HG03378 (cell line): ENCODE data around the gene SAMD3.
"Not testable (repeated sequence)": the region's sequence is repeated elsewhere in the genome, so short reads cannot be mapped to it uniquely, and the experiment has no call there.

Experiments used
- ATAC-seq: cut with Tn5 transposase; IDR thresholded peaks from one replicate; pipeline ENCODE4 v1.9.1; 2021; ENCODE audit warnings: mild to moderate bottlenecking, moderate library complexity; ENCODE audit not compliant: unreplicated experiment

Gene SAMD3, protein sequence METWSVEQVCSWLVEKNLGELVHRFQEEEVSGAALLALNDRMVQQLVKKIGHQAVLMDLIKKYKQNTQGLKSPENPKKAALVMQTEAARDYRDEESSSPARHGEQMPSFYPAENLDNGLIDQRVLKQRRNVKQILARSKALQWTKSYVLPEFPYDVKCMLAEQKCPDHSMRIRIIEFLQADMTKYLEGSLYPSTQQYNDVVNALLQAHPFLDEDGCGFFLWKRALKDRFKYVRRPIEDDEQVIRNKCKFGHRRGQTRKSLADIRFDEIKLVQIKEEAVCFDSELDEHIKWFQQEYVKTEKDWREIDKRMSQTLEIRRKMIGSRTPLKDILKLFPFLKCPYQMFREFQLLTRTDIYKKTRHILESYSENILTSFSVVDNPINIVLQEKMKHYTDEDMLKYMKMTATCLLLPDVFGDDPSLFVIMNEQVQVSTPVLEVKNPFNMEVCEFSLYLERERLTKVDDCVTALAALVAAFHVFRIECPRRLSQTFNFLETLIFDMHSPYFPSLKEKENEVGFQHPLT

DNA sequence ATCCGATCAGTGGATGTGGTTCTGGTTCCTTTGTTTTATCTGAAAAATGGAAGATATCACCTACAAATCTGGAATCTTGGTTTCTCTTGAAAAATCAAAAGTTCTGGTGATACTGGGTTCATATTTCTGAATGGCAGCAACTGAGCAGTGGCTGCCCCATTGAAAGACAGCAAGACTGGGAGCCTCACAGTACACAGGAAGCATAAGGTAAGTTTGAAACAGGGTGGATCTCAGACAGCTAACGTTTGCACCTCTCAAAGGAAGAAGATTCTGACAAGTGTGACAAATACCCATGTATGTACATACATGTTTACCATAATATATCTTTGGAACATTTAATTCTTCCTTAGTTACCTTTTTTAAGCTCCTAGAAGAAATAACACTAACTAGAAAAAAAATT, at the start of gene SAMD3:
SAMD3 (minus strand) TSS at position 177 of the 400 bp plus-strand sequence. CDS start 7,678 bp downstream, outside the sequence.
- ATAC-seq: no peak

DNA sequence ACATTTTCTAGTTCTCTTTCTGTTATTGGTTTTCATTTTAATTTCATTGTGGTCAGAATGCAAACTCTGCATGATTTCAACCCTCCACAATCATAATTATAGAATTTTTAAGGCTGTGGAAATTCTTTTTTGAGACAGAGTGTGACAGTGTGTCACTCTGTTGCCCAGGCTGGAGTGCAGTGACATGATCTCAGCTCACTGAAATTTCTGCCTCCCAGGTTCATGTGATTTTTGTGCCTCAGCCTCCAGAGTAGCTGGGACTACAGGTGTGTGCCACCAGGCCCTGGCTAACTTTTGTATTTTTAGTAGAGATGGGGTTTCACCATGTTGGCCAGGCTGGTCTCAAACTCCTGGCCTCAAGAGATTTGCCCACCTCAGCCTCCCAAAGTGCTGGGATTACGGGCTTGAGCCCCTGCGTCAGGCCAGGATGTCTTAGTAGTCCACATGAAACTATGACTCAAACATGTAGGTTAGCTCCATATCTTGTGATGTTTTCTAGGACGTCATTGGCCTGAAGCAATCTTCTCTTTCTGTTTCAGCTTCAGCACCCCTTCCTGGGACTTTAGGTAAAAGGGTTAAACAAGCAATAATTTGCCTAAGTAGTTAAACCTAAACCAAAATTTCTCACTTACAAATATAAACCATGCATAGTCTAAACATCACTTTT, 47.4 kb upstream of the SAMD3 start:
- peak; percentile 97 for ATAC-seq

DNA sequence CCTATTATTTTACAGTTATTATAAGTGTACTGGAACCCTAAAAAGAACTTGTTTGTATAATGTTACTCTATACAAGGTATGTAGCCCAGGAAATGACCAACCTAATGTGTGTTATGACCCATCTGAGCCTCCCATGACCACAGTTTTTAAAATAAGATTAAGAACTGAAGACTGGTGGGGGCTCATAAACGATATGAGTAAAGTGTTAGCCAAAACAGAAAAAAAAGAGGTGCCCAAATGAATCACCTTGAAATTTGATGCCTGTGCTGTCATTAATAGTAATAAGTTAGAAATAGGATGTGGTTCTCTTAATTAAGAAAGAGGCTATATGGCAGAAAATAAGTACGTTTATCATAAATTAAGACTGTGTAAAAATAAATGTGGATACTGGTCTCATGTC, 42.8 kb upstream of the SAMD3 start:
- not testable (repeated sequence) for ATAC-seq

DNA sequence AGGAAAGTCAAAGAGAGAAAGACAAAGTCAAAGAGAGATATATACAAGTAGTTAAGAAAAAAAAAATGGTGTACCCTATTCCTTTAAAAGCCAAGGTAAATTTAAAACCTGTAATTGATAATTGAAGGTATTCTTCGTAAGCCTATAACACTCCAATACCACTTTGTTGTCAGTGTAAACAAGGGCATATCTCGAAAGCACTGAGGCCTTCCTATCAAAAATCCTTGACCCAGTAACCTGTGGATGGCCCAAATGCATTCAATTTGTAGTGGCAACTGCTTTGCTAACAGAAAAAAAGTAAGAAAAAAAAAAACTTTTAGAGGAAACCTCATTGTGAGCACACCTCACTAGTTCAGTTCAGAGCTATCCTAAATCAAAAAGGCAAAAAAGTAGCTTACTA, 39.3 kb upstream of the SAMD3 start:
- no peak for ATAC-seq

DNA sequence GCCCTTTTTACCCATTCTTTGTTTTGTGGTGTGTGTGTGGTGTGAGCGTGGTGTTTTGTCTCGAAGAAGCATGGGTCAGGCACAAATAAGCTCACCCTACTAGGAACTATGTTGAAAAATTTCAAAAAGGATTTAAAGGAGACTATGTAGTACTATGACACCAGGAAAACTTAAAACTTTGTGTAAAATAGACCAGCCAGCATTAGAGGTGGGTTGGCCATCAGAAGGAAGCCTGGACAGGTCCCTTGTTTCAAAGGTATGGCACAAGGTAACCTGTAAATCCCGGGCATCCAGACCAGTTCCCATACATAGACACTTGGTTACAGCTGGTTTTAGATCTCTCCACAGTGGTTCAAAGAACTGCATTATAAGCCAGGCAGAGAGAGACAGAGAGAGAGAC, 38.8 kb upstream of the SAMD3 start:
- ATAC-seq: not testable (repeated sequence)

DNA sequence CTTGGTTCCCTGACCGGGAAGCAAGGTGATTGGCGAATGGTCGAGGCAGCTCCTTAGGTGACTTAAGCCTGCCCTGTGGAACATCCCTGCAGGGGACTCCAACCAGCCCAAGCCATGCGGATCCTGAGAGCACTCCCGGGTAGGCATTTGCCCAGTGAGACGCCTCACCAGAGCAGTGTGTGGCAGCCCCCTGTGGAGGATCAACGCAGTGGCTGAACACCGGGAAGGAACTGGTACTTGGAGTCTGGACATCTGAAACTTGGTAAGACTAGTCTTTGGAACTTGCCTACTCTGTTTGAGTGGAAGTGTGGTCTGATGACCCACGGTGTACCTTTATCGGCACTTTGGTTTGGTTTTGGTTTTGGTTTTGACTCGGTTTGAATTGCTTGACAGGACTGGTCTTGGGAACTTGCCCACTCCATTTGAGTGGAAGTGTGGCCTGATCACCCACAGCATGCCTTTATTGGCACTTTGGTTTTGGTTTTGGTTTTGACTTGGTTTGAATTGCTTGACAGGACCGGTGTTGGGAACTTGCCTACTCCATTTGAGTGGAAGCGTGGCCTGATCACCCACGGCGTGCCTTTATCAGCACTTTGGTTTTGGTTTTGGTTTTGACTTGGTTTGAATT, 38.0 kb upstream of the SAMD3 start:
- peak; percentile 30 for ATAC-seq

DNA sequence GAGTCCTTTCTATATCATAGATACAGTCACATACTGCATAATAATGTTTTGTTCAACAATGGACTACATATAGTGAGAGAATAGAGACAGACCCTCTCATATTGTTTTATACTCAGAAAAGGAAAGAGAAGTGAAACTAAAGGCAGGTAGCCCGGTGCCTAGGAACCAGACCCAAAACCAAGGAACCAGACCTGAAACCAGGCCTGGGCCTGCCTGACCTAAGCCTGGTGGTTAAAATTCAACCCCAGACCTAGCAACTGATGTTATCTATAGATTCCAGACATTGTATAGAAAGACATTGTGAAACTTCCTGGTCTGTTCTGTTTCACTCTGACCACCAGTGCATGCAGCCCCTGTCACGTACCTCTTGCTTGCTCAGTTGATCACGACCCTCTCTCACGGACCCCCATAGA, 37.3 kb upstream of the SAMD3 start:
- peak; percentile 79 for ATAC-seq

DNA sequence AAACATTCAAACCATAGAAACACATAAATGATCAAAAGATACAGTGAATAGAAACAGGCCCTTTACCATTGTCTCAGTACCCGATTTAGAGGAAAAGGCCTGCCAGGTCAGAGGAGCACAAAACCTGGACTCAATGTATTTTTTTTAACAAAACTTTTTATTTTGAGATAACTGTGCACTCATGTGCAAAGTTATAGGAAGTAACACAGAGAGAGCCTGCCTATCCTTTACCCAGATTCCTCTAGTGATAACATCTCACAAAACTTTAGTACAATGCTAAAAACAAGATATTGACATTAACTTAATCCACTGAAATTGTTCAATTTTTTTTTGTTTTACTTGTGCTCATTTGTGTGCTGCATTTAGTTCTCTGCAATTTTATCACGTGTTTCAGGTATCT, 36.8 kb upstream of the SAMD3 start:
- ATAC-seq: peak; percentile 23

DNA sequence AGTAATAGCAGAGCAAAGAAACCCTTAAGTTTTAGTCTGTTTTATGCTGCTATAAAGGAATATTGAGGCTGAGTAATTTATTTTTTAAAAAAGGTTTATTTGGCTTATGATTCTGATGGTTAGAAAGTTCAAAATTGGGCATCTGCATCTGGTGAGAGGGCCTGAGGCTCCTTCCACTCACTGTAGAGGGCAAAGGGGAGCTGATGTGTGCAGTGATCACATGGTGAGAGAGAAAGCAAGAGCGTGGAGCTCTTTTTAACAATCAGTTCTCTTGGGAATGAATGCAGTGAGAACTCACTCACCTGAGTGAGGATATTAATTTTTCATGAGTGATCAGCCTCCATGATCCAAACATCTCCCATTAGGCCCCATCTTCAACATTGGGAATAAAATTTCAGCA, 36.4 kb upstream of the SAMD3 start:
- no peak for ATAC-seq

DNA sequence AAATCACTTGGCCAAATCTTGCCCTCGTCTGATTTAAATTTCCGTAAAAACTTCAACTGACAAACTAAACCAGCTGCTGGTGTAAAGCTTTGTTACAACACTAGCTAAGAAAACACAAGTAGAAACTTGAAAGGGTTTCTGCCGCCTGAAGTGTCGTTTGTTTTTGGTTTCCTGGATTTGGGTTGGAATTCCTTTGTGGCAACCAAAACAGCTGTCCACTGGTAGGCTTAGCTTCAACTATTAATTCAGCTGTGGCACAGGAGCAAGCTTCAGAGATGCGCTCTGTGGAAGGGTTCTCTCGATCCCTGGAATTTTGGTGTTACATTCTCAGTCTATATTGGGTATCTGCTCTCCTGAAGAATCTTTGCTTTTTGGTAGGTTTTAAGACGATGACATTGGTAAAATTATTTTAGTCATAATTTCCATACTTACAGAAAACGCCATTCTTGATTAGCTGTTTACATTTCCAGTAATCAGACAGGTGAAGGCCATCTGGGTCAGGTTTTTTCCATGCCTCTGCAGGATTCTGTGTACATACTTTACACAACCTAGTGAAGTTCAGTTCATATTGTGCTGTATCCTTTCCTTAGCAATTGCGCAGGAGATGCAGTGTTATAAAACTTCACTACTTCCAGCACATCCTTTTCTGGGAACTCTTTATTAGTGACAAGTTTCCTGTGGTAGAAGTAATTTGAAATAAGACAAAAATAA, 29.9 kb upstream of the SAMD3 start:
- no peak for ATAC-seq

DNA sequence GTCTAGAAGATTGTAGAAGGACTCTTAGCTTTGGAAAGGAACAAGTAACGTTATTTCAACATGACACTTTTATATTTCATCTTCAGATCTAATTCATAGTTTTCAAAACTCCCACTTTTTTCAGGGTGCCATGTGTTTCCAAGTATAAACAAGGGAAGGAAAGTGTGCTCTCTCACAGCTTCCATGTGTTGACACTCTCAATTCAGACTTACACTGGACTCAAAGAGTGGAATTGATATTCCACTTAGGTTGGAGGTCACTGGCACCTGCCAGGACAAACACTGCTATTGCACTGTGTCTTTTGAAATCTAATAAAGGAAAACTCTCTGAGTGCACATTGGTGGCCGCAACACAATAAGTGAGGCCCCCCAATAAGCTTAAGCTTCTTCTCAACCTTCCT, 22.5 kb upstream of the SAMD3 start:
- no peak for ATAC-seq

DNA sequence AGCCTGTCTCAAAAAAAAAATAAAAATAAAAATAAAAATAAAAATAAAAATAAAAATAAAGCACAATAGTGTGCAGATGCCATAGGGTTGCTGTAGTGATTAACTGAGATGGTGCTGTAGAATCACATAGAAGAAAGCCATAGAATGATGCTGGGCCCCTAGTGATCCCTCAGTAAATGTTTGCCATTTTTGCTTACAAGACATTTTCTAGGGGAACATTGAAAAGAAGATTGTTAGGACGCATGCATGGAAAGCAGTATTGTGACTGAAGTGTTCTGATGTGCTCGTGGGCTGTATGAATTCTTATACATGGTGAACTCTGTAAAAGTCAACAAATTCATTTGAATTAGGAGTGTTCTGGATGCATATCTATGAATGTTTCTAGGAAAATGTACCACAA, 22.0 kb upstream of the SAMD3 start:
- no peak for ATAC-seq

DNA sequence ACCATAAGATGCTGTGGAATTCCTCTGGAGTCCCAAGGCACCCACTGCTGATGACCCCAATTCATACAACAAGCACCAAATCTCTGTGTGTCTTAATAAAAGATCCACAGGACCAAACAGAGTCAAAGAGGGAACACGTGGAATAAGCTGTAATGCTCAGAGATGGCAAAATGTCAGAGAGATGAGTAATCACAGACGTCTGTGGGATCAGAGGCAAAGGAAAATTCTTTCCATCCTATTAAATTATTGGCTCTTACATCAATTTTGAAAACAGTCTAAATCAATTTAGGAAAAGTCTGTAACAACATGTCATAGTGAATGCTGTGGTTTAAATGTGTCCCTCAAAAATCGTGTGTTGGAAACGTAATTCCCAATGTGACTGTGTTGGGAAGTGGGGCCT, 17.5 kb upstream of the SAMD3 start:
- no peak for ATAC-seq

DNA sequence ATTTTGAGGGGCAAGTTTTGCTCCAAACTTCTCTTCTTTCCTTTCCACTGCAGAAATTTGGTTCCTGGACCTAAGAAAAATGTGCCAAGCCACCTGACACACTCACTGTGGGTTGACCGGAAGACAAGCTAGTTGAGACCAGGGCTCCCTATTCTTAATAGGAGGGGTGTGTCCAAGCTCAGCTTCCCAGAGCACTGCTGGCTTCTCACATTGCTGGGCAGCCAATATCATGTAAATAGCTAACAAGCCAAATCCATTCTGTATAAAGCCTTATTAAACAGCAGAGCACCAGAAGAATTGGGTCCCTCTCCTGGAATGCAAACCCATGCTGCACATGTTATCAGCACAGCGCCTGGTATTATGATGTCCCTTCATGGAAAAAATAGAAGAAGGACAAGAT, 17.0 kb upstream of the SAMD3 start:
- ATAC-seq: no peak

DNA sequence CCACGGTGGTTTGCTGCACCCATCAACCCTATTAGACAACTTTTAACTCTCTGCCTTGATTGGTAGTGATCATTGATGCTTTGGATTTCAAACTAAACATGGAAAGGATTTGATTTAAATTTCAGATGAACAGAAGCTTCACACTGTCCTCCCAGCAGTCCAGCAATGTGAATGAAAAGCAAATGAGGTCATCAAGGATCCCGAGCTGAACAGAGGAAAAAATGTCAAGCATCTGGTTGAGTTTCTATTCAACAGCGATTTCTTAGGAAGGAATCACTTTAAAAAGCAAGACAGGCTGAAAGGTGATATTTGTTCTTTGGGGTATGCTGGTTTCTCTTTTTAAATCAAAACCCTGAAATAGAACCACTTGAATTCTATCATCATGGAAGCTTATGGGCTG, 10.6 kb upstream of the SAMD3 start:
- no peak for ATAC-seq

DNA sequence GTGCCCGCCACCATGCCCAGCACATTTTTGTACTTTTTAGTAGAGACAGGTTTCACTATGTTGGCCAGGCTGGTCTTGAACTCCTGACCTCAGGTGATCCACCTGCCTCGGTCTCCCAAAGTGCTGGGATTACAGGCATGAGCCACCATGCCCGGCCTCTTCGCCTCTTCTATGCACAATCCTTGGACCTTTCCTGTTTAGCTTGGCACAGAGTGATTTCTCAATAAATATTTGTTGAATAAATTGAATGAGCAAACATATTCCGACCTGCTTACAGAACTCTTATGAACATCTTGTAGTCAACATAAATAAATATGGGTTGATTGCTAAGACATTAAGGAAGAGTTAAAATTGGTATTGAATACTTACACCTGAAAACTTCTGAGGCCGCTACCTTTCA, 7.8 kb upstream of the SAMD3 start:
- ATAC-seq: not testable (repeated sequence)

DNA sequence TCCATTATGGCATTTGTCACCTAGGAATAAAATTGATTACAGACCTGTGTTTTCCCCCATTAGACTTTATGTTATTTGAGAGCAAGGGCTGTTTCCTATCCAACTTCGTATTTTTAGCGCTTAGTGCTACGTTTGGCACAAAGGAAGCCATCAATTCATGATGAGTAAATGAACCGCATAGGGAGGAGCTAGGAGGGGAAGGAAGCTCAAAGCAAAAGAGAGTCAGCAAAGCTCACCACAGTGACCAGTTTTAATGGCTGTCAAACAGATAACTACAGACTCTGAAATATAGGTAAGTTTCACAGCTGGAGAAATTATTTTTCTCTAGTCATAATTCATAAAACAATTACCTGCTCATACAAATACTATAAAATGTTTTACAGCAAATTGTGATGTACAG, 6.9 kb upstream of the SAMD3 start:
- no peak for ATAC-seq

DNA sequence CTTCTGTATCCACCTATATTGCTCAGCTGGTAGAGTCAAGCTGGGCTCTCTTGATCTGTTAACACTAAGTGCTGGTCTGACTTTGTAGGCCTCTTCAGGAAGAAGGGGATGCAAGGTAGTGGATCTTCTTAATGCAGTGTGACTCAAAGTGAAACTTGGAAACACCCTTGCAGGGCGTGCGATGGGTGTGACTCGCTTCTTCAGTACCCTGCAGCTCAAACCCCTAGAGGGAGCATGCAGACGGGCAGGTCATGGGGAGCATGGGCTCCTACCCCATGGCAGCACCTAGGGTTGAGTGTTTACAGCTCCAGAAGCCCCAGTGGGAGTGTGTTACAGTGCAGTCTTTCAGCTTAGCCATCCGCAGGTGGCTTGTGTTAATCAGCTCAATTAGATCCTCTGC, 757 bp upstream of the SAMD3 start:
- ATAC-seq: peak; percentile 100

DNA sequence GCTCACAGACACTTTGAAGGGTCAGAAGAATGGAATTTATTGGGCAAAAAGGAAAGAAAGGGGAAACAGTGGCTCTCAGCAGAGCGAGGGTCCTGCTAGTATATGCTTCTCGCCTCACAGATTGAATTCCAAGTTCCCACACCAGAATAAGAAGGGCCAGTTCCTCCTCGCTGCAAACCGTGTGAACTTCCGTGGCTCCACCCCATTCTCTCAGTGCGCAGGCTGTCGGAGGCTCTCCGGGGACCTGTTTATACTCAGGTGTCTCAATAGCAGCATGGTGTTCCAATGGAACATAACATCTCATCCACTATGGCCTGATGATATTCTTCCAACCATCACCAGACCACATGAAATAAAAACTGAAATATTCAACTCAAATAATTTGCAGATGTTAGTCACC, 4.6 kb downstream of the SAMD3 start:
- no peak for ATAC-seq

DNA sequence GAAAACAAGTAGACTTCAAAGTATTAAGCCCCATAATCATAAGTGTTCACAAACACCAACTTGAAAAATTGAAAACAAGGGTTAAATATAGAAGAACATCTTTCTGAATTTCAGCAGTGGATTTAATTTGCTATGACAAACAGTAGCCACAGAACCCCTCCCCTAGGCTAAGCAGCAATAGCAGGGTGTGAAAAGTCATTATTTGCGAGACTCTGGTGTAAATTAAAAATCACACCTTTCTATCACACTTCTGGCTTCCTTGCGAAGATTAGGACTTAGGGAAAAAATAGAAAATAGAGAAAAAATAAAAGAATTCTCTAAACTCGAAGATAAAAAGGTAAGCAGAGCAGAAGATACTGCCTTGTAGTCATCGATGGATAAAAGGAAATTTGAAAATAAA, 6.1 kb downstream of the SAMD3 start:
- no peak for ATAC-seq

DNA sequence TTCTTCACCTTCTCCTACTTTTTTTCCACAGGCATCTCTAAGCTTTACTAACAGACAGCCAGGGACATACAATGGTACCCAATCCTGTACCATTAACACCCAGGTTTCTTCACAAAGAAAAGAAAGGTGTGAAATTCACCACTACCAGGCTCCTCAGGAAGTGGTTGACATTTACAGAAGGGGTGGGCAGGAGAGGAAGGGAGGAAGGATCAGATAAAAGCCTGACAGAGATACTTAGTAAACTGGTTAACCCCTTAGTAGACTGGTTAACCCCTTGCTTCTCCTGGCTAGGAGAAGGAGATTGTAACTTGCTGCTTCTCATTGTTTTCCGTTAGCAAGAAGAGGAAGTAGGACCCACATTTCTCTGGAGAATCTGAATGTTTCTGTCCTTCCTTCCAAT, 7.2 kb downstream of the SAMD3 start:
- ATAC-seq: no peak
